Measurements from ENCODE around the gene TEX22.

The TEX22 gene

DNA sequence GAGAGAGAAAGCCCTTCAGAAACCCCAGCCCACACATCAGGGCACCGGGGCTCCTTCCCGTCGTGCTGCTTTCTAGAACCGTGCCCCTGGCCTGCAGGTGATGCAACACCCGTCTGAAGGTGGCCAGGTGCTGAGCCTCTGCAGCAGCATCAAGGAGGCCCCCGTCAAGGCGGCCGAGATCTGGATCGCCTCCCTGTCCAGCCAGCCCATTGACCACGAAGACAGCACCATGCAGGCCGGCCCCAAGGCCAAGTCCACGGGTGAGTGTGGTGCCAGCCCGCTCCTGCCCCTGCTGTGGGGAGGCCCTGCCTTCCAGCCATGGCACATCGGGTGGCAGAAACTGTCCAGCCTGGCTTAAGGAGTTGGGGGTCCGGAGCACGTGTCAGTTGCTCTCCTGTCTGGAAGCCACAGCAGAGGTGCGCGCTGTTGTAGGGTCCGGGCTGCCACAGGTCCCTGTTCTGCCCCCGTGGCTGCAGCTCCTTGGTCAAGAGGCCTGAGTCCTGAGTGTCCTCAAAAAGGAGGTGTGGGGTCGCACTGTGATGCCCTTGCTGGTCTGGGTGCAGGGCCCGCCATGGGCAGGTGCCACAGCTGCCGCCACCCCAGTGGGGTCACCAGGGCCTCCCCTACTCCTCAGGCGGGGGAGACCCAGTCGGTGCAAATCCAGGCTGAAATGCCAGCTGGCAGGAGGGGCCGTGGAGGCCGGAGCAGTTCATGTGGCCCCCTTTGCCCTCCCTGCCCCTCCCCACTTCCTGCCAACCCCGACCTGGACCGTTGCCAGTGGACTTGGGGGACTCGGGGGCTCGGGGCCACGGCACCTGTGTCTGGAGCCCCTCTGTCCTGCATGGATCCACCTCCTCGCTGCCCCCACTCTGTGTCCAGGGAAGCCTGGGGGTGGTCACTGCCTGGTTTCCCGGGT, 31.0 kb upstream of the TEX22 start:
- no peak for DNase-seq

DNA sequence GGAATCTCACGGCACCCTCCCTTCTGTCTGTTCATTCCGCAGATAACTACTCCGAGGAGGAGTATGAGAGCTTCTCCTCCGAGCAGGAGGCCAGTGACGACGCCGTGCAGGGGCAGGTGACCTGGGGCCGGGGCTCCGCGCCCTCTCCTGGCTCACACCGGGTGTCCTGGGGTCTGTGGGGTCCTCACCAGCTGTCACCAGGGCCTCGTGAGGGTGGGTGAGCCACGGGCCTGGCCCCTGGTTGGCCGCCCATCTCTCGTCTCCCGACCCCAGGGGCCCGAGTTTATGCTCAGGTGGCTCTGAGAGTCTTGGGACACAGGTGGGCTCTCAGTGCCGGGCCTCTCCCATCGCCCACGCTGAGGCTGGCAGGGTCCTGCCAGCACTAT, 30.3 kb upstream of the TEX22 start:
- DNase-seq, result no peak

DNA sequence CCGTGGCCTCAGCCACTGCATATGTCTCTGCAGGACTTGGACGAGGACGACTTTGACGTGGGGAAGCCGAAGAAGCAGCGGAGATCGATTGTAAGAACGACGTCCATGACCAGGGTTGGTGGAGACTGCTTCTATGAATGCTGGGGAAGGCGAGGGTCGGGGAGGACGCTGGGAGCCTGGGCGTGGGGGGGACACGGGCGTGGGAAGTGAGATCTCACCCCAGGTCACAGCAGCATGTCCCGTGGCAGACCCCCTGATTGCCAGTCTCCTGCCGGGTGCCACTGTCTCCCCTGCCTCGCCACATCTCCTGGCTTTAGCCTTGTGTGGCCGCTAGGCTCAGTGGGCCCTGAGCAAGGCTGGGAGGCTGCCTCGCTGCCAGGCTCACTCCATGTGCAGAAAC, 29.9 kb upstream of the TEX22 start:
- DNase-seq, result no peak

DNA sequence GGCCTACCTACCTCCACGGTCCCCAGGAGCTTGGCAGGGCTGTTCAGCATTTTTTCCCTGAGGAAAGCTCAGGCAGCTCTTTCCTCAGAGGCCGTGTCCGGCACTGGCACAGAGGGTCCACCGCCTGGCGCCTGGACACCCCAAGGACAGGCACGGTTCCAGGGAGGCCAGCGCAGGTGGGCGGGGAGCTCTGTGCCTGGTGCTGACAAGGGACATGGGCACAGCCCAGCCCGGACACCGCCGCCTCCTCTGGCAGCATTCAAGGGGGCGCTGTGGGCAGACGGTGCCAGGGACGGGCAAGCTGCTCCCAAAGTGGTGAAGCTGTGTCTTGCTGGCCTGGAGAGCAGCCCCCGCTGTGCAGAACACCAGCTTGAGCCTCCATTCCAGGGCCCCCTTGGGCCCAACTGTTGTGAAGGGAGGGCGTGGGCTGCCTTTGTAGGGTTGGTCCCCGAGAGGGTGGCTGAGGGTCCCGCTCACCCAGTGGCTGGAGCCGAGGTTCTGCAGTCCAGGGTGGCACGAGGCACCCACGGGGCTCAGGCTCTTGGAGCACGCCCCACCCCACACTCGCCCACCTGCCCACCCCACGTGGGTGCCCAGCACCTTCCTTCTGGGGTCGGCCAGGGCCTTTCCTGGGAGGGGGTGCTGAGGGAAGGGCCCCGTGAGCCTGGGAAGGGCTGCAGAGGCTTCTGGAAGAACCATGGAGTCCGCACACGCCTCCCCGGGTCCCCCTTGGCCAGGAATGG, 29.3 kb upstream of the TEX22 start:
- no peak for DNase-seq

DNA sequence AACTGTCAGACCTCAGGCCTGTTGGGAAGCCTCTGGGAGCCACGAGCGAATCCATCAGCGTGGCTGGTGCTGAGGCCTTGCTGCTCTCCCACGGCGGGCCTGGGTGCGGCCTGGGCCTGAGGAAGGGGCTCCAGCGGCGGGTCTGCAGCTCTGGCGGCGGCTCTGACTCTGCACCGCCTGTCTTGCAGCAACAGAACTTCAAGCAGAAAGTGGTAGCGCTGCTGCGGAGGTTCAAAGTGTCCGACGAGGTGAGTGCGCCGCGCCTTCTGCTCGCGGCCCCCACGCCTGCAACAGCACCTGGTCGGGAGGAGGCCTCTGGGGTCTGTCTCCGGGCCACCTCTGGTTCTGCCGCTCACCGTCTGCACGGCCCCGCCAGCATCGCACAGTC, 28.7 kb upstream of the TEX22 start:
- no peak for DNase-seq

DNA sequence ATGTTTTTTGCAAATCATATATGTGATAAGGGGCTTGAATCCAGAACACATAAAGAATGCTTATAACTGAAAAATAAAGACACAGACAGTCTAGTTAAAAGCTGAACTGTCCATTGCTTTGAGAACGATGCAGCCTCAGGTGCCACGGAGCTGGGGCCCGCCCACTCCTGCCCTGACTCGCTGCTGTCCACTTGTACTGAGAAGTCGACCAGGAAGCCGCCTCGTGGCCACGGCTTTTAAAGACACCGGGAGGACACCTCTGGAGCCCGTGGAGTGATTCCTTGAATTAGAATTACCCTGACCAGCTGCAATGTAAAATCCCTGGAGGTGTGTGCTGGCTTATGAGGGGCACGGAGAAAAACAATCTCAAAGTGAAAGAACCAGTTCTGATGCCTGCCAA, 23.9 kb upstream of the TEX22 start:
- DNase-seq, result no peak

DNA sequence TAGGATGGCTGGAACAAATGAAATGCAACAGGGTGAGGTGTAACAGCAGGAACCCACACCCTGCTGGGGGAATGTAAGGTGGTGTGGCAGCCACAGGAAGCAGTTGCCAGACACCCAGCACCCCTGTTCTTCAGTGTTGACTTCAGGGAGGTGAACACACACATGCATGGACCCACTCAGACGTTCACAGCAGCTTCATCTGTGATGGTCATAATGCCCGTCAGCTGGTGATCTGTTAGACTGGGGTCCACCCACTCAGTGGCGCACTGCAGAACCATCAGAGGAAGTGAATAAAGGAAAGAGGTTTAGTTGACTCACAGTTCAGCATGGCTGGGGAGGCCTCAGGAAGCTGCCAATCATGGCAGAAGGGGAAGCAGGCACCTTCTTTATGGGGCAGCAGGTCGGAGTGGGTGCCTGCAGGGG, 22.7 kb upstream of the TEX22 start:
- DNase-seq, result no peak

DNA sequence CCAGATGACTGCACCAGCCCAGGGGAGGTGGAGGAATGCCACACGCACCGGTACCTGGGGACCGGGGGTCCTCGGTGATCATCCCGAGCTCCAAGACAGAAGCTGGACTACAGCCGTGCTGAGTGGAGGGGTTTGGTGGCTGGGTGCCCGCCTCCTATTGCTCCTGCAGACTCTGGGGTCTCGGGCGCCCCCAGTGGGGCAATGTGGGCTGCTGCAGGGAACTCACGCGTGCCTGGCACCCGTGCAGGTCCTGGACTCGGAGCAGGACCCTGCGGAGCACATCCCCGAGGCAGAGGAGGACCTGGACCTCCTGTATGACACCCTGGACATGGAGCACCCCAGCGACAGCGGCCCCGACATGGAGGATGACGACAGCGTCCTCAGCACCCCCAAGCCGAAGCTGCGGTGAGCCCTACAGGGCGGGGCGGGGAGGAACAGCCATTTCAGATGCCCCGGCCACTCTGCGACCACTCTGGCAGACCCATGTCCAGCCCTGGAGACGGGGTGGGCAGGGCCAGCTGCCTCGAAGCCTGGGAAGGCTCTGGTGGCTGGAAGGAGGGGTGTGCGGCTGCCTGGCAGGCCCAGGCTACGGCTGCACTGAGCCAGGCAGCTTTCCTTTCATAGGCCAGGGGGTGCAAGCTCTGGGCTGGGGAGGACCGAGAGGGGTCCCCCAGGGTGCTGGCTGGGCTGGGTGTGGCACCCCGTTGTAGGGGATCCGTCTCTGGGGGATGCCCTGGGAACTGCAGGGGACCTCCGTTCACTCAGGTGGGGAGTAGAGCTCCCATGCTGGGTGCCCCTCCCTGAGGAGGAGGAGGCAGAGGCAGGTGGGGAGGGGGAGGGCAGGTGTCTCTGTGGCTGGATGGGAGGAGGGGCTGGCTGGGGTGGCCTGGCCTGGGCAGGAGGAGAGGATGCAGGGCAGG, 21.6 kb upstream of the TEX22 start:
- DNase-seq, result no peak

DNA sequence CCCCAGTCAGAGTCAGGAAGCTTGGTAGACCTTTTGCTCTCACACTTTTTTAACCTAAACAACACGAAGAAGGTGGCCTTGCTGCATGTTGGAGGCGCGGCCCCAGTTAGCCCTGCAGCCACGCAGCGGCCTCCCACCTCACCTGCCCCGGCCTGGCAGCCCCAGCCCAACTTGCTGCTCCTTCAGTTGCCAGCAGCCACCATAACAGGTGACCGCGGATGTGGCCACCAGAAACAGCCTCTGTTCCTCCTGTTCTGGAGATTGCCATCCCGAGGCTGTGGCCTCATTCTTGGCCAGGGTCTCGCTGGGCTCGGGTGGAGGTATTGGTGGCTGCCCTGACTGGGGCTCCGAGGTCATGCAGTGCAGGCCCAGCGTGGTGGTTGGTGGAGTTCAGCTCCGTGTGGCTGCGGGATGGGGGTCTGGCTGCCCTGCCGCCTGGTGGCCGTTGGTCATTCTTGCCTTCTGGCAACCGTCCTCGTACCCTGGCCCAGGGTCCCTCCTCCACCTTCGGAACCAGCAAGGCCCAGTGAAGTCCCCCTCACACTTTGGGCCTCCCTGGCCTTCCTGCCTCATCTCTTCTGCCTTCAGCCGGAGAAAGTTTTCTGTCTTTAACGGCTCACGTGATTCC, 20.7 kb upstream of the TEX22 start:
- DNase-seq, result no peak

DNA sequence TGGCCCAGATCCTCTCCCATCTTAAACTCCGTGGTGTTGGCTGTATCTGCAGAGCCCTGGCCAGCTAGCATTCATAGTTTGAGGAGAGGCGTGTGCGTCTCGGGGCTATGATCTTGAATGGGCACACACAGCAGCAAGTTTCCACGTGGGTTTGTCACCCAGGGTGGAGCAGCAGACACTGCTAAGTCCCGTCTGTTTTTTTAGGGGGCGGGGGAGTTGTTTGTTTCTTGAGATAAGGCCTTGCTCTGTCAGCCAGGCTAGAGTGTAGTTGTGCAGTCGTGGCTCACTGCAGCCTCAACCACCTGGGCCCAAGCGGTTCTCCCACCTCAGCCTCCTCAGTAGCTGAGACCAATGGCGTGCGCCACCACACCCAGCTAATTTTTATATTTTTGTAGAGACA, 20.1 kb upstream of the TEX22 start:
- DNase-seq, result no peak

DNA sequence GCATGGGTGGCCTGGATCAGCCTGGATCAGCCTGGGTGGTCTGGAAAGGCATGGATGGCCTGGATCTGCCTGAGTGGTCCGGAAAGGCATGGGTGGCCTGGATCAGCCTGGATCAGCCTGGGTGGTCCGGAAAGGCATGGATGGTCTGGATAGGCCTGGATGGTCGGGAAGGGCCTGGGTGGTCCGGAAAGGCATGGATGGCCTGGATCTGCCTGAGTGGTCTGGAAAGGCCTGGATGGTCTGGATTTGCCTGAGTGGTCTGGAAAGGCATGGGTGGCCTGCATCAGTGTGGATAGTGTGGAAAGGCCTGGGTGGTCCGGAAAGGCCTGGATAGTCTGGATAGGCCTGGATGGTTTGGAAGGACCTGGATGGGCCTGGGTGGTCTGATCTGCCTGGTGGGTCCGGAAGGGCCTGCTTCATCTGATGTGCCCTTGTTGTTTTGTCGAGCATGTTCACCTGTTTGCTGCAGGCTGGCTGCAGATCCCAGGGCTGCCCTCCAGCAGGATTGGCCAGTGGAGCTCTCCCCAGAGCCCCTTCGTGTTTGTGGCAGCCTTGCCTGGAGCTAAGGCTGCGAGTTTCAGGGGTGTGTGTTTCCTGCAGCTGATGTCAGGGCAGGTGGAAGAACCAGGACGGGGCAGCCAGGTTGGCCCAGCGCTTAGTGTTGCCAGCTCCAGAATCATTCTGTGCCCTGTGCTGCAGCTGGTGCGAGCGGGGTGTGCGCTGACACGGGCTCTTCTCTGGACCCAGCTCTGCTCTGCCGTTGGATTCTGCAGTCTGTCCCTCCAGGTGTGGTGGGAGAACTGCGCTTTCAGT, 19.3 kb upstream of the TEX22 start:
- DNase-seq, result no peak

DNA sequence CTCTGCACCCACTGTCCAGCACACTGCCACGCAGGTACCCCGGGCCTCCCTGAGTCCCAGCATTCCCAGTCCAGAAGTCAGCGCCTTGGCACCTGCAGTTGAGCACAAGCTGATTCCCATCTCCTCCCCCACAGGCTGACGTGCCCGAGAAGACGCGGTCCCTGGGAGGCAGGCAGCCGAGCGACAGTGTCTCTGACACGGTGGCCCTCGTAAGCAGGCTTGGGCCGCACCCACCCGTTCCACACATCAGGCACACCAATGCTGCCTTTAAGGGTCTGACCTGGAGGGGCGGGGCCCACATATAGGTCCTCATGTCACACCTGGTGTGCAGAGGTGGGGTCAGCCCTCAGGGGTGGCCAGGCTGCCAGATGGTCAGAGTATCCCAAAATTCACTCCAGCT, 18.4 kb upstream of the TEX22 start:
- DNase-seq, result no peak

DNA sequence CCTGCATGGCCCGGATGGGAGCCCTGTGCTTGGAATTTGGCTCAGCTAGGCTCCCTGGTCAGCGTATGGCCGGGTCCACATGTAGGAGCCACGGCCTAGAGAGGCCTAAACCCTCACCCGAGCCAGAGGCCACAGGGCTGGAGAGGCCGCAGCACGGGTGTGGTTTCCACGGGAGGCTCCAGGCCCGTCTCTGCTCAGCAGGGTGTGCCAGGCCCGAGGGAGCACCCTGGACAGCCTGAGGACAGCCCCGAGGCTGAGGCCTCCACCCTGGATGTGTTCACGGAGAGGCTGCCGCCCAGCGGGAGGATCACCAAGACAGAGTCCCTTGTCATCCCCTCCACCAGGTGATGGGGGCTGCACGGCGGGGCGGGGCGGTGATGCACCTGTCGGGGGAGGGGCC, 17.6 kb upstream of the TEX22 start:
- no peak for DNase-seq

DNA sequence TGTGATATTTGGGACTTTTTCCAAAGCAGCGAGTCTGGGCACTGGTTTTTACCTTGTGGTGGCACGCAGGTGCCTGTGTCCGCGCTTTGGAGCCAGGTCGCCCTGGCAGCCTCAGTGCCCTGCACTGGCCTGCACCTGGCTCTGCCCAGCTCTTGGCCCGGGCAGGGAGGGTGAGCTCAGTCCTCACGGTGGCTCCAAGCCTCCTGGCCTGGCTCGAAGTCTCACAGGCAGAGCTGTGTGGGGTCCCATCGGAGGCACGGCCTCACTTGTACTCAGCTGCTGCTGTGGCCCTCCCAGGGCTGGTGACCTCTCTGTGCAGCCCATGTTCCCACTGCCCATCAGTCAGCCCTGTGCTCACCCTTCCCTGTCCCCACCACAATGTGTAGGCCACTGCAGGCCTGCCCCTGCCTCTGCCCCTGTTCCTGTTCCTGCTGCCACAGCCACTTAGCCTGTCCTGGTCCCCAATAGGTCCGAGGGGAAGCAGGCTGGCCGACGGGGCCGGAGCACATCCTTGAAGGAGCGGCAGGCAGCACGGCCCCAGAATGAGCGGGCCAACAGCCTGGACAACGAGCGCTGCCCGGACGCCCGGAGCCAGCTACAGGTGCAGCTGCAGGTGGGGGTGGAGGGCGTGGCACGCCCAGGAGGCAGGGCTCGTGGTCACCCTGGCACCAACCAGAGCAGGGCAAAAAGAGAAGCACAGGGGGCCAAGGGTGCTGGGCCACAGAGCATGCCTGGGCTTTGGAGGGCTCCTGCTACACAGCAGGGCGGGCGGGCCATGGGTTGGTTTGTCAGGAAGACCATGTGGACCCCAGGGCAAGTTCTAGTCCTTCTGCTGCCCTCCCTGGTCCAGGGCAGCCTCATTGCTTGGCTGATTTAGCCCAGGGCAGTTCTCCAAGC, 16.6 kb upstream of the TEX22 start:
- no peak for DNase-seq

DNA sequence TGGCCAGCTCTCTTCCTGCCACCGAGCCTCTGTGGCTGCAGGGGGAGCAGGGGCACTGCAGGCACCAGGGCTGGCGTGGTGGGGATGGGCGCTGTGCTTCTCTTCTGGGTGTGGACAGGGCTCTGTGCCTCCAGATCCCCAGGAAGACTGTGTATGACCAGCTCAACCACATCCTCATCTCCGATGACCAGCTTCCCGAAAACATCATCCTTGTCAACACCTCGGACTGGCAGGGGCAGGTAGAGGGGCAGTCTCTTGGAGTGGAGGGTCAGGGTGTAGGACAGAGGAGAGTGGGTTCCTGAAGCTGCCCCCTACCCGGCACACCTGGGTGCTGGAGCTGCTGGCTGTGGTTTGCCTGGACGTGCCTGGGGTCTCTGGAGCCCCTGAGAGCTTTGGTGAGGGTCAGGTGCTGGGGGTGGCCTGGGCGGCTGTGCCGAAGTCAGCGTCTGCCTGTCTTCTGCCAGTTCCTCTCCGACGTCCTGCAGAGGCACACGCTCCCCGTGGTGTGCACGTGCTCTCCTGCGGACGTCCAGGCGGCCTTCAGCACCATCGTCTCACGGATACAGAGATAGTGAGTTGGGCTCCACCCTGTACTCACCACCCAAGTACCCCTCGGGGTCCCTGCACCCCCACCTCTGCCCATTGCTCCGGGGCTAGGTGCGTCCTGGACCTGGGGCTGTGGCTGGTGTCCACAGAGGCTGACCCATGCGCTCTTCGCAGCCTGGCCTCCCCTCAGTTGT, 15.8 kb upstream of the TEX22 start:
- DNase-seq, result no peak

DNA sequence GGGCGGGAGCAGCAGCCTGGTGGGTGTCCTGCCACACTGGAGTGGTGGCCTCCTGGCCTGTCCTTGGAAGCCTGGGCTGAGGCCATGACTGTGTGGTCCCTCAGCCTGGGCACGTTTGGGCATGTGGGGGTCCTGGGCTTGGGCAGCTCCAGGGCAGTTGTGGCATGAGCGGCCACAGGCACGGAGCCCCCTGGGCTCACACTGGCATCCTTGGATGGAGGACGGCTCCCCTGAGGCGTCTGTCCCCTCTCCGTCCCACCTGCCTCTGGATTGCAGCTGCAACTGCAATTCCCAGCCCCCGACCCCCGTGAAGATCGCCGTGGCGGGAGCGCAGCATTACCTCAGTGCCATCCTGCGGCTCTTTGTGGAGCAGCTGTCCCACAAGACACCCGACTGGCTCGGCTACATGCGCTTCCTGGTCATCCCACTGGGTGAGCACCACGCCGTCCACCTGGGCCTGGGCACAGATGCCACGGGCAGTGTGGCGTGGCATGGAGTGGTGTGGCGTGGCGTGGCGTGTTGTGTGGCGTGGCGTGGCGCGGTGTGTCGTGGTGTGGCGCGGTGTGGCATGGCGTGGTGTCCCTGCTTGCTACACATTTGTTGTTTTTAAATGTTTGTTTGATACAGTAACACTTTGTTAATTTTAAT, 15.1 kb upstream of the TEX22 start:
- DNase-seq, result no peak

DNA sequence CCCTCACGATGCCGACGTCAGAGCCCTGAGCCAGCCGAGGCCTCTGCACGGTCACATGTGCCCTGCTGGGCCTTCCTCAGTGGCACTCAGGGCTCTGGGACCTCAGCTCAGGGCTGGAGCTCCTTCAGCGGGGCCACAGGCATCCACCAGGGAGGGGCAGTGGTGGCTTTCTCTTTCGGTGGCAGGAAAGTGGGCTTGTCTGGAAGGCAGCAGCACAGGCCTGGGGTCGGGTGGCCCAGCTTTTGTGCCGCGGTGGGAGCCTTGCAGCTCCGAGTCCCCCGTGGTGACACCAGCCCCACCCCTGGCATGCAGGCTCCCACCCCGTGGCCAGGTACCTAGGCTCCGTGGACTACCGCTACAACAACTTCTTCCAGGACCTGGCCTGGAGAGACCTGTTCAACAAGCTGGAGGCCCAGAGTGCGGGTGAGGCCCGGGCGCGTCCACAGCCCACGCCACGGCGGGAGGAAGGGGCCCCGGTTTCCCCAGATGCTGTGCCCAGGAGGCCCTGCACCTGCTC, 14.2 kb upstream of the TEX22 start:
- DNase-seq, result no peak

DNA sequence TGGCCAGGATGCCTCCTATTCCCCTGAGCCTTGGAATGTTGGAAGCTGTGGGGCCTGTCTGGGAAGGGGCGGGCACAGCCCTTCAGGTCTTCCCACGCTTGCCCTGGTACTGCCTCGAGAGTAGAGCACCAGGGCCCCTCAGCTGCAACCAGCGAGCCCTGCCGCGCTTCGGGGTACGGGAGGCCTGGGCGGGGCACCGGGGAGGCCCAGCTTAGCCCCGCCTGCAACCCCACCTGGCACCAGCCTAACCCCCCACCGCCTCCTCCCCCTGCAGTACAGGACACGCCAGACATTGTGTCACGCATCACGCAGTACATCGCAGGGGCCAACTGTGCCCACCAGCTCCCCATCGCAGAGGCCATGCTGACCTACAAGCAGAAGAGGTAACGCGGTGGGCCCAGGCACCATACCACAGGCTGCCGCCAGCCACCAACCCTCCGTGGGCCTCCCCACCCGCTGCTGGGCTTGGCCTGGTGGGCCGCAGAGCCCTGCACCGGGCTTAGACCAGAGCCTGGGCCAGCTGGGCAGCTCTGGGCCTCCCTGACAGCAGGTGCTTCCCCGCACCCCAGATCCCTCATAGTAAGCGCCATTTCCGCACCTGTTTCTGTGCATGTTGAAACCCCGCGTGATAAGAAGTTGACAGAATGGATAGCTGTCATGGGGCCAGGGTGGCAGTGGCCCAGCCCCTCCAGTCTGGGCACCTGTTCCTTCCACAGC, 13.6 kb upstream of the TEX22 start:
- no peak for DNase-seq

DNA sequence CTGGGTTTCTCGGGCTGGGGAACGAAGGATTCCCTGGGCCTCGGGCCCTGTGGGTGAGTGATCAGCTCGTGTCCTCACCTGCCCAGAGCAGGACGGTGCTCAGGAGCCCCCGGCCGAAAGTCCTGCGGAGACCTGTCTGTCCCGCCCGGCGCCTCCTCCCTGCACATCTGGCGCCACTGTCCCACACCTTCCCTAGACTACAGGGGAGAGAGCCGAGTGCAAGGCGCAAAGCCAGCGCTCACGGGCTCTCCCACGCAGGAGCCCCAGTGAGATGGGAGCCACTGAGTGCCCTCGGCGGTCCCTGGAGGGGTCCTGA, 13.1 kb upstream of the TEX22 start:
- DNase-seq, result no peak

Measured in cortex of kidney (tissue), 1 donor.